Subcutaneous adipose tissue (tissue), 4 donors: ENCODE data around the gene CD302. TPM values are rescaled to one million over a fixed set of nuclear protein-coding genes. Genes with fewer than 3 reads are reported as not detected.

Experiments used
- total RNA-seq, 4 donors: library from RNA; depleted of rRNA; stranded (reverse); fragments of >200 nt; gene quantifications; one replicate each; pipeline ENCODE4 v1.1.0, GENCODE V29; 2016
- TF ChIP-seq, protein P1 (sequence below): fragments of 450-650 bp; IDR thresholded peaks from one replicate; pipeline ENCODE4 v1.5.1; 2016; ENCODE audit warnings: low read depth, mild to moderate bottlenecking, control low read depth, antibody characterized with exemption, moderate library complexity

CD302 gene
- total RNA-seq, 4 donors from 2014 or later: 88.9 to 270 (median 170) TPM

DNA sequence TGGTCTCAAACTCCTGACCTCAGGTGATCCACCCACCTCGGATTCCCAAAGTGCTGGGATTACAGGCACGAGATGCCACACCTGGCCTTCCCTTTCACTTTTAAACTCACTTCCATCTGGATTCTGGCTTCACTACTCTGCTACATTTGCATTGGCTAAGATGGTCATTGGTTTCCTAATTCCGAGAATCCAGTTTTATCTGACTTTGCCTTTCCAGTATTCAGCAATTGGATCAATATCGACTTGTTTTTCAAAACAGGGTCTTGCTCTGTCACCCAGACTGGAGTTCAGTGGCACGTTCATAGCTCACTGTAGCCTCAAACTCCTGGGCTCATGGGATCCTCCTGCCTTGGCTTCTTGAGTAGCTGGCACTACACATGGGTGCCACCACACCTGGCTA lies 4.7 kb upstream of the CD302 start:
- TF ChIP-seq, protein P1, sequence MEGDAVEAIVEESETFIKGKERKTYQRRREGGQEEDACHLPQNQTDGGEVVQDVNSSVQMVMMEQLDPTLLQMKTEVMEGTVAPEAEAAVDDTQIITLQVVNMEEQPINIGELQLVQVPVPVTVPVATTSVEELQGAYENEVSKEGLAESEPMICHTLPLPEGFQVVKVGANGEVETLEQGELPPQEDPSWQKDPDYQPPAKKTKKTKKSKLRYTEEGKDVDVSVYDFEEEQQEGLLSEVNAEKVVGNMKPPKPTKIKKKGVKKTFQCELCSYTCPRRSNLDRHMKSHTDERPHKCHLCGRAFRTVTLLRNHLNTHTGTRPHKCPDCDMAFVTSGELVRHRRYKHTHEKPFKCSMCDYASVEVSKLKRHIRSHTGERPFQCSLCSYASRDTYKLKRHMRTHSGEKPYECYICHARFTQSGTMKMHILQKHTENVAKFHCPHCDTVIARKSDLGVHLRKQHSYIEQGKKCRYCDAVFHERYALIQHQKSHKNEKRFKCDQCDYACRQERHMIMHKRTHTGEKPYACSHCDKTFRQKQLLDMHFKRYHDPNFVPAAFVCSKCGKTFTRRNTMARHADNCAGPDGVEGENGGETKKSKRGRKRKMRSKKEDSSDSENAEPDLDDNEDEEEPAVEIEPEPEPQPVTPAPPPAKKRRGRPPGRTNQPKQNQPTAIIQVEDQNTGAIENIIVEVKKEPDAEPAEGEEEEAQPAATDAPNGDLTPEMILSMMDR: no peak

DNA sequence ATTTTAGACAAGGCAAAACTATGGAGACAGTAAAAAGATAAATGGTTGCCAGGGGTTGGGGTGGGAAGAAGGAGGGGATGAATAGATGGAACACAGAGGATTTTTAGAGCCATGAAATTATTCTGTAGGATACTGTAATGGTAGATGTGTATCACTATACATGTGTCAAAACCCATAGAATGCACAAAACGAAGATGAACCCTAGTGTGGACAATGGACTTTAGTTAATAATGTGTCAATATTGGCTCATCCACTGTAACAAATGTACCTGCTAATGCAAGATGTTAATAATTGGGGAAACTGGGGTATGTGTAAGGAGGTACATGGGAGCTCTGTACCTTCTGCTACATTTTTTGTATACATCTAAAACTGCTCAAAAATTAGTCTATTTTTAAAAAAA lies 1.8 kb upstream of the CD302 start:
- TF ChIP-seq, protein P1: no peak

DNA sequence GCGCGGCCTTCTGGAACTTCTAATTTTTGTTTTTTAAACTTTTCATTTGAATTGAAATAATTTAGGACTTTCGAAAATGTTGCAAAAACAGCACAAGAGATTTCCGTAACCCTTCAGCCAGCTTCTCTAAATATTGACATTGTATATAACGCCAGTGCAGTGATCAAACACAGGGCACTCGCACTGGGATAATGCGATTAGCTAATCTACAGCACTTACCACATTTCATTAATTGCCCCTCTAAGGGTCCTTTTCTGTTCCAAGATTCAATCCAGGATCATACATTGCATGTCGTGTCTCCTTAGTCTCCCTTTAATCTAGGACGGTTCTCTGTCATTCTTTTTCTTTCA lies 343 bp upstream of the CD302 start:
- TF ChIP-seq, protein P1: no peak

DNA sequence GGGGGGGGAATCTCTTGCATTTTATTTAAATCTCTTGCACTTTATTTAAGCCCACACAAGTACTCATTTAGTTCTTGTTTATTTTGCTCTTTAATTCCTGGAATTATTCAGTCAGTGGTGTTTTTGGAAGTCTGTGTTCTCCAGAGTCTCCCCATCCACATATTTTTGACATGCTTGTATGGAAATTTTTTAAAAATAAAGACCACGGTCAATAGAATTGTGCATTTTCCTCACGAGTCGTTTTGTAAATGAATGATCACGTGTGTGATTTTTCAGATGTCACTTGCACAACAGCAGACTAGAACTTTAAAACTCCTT lies 824 bp downstream of the CD302 start:
- TF ChIP-seq, protein P1: no peak

DNA sequence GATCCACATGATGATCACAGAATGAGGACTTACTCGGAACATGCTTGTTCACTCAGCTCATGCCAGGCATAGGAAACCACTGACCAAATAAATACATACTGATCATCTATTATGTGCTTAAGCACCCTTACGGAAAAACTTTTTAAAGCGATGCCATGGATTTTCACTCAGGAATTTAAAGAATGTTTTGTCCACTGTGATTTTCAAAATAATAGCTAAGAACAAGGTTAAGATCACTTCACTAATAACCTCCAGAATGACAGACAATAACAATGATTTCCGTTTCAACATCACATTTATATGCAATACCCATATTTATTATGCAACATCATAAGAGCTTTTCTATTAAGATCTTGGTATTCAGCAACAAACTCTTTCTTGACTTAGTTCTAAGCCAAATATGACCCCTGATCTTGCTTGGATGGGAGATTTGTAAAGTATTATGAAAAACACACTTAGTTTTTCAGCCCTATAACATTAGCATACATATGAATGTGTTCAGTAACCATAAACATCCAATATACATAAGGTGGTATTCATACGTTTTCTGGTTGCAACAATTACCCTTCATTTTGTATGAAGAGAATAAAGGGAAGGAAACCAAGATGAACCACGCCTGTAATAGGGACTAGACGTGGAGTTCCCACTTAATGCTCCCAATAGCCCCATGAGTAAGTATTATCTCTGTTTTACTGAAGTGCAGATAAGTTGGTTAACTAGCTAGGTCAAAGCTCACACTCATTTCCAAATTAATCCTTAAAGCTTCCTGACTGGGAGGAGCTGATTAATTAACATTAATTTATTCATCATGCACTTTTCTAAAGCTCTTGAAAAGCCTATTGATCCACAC lies 1.9 kb downstream of the CD302 start:
- TF ChIP-seq, protein P1: no peak

DNA sequence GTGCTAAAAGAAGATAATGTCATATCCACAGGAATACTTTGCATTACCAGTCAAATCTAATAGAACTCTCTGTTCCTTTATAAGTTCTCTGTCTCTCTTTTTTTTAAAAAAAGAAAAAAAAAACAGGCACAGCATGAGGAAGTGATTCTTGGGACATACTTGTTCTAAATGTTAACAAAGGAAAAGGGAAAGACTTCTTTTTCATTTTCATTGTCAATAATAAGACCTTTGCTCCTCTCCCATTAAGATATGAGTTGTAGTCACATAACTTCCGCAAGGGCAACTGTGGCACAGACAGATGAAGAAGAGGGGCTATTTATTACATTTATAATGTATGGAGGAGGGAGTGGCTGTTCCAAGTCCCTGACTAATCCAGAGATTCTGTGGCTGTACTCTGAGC lies 4.7 kb downstream of the CD302 start:
- TF ChIP-seq, protein P1: no peak

DNA sequence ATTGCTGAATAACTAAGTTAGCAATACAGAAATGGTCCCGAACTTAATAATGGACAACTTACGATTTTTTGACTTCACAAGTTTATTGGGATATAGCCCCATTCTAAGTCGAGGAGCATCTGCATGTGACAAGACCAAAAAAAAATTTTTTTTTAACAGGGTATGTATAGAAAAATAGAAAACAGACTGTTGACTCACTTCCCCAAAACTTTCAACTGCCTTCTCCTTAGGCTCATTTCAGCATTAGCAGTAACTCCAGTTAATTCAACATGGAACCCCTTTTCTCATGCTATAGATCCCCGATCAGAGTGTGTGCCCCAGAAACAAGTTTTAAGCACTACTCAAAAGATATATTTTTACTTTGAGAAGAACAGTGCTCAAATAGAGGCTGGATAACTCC lies 5.4 kb downstream of the CD302 start:
- TF ChIP-seq, protein P1: no peak
